ENCODE measurements around the gene ANKRD13D. TPM values are rescaled to one million over a fixed set of nuclear protein-coding genes. Genes with fewer than 3 reads are reported as not detected.

ANKRD13D gene
- total RNA-seq, 1 donor from 2014 or later: 59.4 TPM

DNA sequence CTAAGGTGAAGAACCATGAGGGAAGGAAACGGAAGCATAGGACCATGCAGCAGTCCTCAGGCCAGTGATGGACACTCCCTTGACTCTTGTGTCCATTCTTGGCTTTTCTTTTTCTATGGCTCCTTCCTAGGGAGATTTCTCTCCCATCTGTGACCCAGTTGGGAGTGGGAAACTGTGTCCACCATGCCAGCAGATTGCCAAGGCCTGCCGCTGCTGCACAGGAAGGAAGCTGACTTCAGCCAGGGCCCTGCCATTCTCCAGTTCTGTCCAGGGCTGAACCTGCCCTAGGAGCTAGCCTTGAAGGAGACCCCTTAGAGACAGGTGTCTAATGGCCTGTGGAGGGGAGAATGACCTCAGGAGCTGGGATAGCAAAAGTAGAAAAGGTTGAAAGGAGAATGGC is 31.6 kb downstream of the ANKRD13D start:
- no peaks in the 10 kb centered on the region for H3K36me3 ChIP-seq
- no peak overlapping the region for H3K27ac ChIP-seq
- DNase-seq (no peak), ATAC-seq (no peak)
- TF ChIP-seq, protein P1, sequence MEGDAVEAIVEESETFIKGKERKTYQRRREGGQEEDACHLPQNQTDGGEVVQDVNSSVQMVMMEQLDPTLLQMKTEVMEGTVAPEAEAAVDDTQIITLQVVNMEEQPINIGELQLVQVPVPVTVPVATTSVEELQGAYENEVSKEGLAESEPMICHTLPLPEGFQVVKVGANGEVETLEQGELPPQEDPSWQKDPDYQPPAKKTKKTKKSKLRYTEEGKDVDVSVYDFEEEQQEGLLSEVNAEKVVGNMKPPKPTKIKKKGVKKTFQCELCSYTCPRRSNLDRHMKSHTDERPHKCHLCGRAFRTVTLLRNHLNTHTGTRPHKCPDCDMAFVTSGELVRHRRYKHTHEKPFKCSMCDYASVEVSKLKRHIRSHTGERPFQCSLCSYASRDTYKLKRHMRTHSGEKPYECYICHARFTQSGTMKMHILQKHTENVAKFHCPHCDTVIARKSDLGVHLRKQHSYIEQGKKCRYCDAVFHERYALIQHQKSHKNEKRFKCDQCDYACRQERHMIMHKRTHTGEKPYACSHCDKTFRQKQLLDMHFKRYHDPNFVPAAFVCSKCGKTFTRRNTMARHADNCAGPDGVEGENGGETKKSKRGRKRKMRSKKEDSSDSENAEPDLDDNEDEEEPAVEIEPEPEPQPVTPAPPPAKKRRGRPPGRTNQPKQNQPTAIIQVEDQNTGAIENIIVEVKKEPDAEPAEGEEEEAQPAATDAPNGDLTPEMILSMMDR (IDR thresholded peaks at IDR 0.05): no peak
- peaks cover 10% of the 10 kb centered on the region for H3K4me1 ChIP-seq
- no peaks in the 10 kb centered on the region for H3K9me3 ChIP-seq
- intact Hi-C loops (cut with DNase I): no loop called here
- H3K4me3 ChIP-seq: no peak overlapping the region
- no peaks in the 10 kb centered on the region for H3K27me3 ChIP-seq

DNA sequence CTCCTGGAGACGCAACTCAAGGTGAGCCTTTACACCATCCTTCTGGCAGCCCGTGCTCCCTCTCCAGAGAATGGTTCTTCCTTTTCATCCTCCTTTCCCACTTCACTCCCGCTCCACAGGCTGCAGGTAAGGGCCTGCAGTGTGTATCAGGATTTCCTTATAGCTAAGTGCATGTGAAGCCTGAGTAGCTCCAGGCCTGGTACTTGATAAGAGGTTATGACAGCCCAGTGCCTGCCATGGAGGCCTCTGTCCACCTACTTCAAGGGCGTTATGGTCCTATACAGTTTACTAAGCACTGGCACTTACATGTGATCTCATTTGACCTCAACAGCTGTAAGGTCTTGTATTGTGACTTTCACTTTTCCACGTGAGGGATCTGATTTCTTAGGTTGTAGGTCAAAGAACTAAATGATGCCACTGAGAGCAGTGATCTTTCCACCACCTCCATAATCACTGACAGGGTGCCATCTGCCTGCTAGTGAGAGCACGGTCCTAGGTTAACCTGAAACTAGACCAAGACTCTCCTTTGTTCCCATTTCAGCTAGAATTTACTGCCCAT is 32.3 kb downstream of the ANKRD13D start:
- DNase-seq (no peak), ATAC-seq (no peak)
- H3K27me3 ChIP-seq: no peaks in the 10 kb centered on the region
- TF ChIP-seq, protein P1 (IDR thresholded peaks at IDR 0.05): no peak
- intact Hi-C loops (cut with DNase I): no loop called here
- no peak overlapping the region for H3K27ac ChIP-seq
- no peaks in the 10 kb centered on the region for H3K9me3 ChIP-seq
- H3K4me3 ChIP-seq: no peak overlapping the region
- peaks cover 10% of the 10 kb centered on the region for H3K4me1 ChIP-seq
- H3K36me3 ChIP-seq: no peaks in the 10 kb centered on the region

DNA sequence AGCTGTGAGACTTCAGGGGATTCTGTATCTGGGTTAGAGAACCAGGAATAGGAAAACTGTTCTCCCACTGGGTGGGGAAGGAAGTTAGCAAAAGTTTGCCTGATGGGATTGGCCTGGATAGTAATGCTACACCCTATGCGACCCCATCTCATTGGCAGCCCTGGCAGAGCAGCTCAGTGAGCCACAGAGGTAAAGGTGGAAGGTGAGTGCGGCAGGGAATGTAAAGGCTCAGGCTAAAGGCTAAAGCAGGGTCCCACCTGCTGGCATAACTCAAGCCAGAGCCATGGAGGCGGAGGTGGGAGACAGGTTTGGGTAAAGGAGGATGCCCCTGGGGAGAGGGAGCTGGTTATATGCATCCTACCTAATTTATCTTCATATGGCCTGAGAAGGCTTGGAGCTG is 32.9 kb downstream of the ANKRD13D start:
- intact Hi-C loops (cut with DNase I): no loop called here
- DNase-seq: peak; percentile 25
- ATAC-seq: no peak
- Histone ChIP-seq H3K27ac (no peak overlapping the region), H3K9me3 (no peaks in the 10 kb centered on the region), H3K4me1 (peaks cover 10% of the 10 kb centered on the region), H3K36me3 (no peaks in the 10 kb centered on the region), H3K4me3 (no peak overlapping the region), H3K27me3 (no peaks in the 10 kb centered on the region)
- TF ChIP-seq, protein P1 (IDR thresholded peaks at IDR 0.05): no peak

DNA sequence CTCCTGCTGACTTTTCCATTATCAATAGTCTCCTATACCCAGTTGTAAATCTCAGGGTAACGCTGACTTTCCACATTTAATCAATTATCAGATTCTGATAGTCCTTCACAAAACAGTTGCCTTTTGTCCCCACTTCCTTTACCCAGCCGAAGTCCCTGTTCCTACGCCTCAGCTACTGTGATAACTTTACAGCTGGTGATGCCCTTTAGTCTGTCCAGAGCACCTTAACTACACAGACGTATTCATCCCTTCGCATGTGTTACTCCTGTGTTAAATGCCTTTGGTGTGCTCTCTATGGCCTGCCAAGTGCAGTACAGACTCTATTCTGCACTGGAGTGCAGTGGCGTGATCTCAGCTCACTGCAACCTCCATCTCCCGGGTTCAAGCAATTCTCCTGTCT is 34.4 kb downstream of the ANKRD13D start:
- intact Hi-C loops (cut with DNase I): no loop called here
- Histone ChIP-seq H3K9me3 (no peaks in the 10 kb centered on the region), H3K27ac (no peak overlapping the region), H3K27me3 (no peaks in the 10 kb centered on the region), H3K4me1 (peaks cover 5% of the 10 kb centered on the region), H3K36me3 (no peaks in the 10 kb centered on the region), H3K4me3 (no peak overlapping the region)
- ATAC-seq (no peak), DNase-seq (no peak)
- TF ChIP-seq, protein P1 (IDR thresholded peaks at IDR 0.05): no peak

DNA sequence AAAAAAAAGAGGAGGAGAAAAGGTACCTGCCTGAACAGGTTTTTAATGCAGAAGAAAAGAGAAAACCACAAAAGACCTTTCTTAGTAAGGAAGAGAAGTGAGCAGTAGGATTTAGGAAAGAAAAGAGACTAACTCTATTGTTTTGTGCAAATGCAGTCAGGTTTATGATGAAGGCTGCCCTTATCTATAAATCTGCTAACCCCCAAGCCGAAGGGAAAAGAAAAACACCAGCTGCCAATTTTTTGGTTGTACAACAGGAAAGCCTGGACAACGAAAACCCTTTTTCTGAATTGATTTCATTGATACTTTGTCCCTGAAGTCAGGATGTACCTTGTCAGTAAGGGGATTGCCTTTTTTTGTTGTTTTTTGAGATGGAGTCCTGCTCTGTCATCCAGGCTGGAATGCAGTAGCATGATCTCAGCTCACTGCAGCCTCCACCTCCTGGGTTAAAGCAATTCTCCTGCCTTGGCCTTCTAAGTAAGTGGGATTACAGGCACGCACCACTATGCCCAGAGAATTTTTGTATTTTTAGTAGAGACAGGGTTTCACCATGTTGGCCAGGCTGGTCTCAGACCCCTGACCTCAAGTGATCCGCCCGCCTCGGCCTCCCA is 43.1 kb downstream of the ANKRD13D start:
- DNase-seq: no peak
- peaks cover 4% of the 10 kb centered on the region for H3K36me3 ChIP-seq
- no peak overlapping the region for H3K4me3 ChIP-seq
- no peaks in the 10 kb centered on the region for H3K9me3 ChIP-seq
- H3K27ac ChIP-seq: no peak overlapping the region
- ATAC-seq: no peak
- H3K4me1 ChIP-seq: no peaks in the 10 kb centered on the region
- intact Hi-C loops (cut with DNase I): no loop called here
- TF ChIP-seq, protein P1 (IDR thresholded peaks at IDR 0.05): no peak
- no peaks in the 10 kb centered on the region for H3K27me3 ChIP-seq

Data from upper lobe of right lung (tissue), 1 donor.